Measurements from ENCODE around the gene LRRD1. TPM values are rescaled to one million over a fixed set of nuclear protein-coding genes. Genes with fewer than 3 reads are reported as not detected.

LRRD1 gene
- total and polyA plus RNA-seq, 2 of the 4 experiments (the other 2 are of a cell fraction), result under 0.01 to 0.02 TPM

DNA sequence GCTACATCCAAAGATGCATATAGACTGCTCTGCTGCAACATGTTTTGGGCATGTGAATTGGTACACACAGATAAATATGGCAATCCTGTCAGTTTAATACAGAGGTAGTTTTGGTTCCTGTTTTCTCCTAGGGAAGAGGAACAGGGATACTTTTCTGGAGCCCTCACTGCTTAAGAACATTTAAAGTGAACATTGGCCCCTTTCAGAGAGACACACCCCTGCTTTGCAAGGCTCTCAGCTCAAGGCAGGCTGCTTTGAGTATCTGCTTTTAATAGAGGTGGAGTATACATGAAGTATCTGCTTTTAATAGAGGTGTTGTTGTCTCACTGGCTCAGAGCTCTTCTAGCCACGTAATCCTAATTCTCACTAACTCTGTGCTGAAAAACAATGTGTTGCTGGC, 83.6 kb downstream of the LRRD1 start:
- Histone ChIP-seq H2BK120ac (ENCODE audit: low read depth, low read length) (no peak overlapping the region), H4K5ac (ENCODE audit: low read depth, low read length) (no peak overlapping the region), H3K9ac (ENCODE audit: low read depth, low read length) (no peak overlapping the region), H3K79me1 (ENCODE audit: low read depth in 1 of 2, low read length in 2 of 2) (no peaks in the 10 kb centered on the region), H3K4me3 (ENCODE audit: insufficient read depth, low read depth, low read length) (no peak overlapping the region), H2AK5ac (ENCODE audit: low read depth, low read length) (no peak overlapping the region), H4K91ac (ENCODE audit: insufficient read depth, low read depth, low read length) (no peak overlapping the region), H2BK5ac (ENCODE audit: low read depth, low read length, poor library complexity, severe bottlenecking) (no peak overlapping the region), H3K4me2 (ENCODE audit: low read depth, low read length) (no peak overlapping the region), H3K14ac (replicated peaks; ENCODE audit: low read depth, low read length) (no peak overlapping the region), H3K4me1 (ENCODE audit: control insufficient read depth, insufficient read depth, low read length) (no peaks in the 10 kb centered on the region), H3K18ac (ENCODE audit: low read depth, low read length) (no peak overlapping the region), H2AK9ac (replicated peaks; ENCODE audit: low read depth, low read length, poor library complexity) (no peak overlapping the region), H3K4ac (ENCODE audit: low read depth, low read length) (no peak overlapping the region), H3K27me3 (ENCODE audit: control insufficient read depth, insufficient read depth, low read length) (no peaks in the 10 kb centered on the region), H4K8ac (ENCODE audit: low read depth in 2 of 2, low read length in 2 of 2) (no peak overlapping the region), H3K56ac (ENCODE audit: extremely low read depth, insufficient read depth, low read length) (no peak overlapping the region), H3K36me3 (ENCODE audit: control insufficient read depth, insufficient read depth, low read length) (peaks cover 26% of the 10 kb centered on the region), H3K9me1 (ENCODE audit: insufficient read depth, low read length) (no peaks in the 10 kb centered on the region), H3K23ac (ENCODE audit: low read depth, low read length) (no peak overlapping the region), H2BK20ac (ENCODE audit: low read depth, low read length) (no peak overlapping the region), H3K9me3 (ENCODE audit: control insufficient read depth, insufficient read depth, low read length) (no peaks in the 10 kb centered on the region; the same call in 1 of the 2 replicates), H4K20me1 (ENCODE audit: insufficient read depth, low read length) (no peaks in the 10 kb centered on the region), H2BK15ac (ENCODE audit: low read depth, low read length) (no peak overlapping the region), H2AFZ (replicated peaks; ENCODE audit: low read length, poor library complexity) (no peak overlapping the region), H3K27ac (ENCODE audit: insufficient read depth, low read length) (no peak overlapping the region)
- dilution Hi-C loops (cut with HindIII; ENCODE audit: low sequenced_read_pairs, unreplicated experiment) (no loop called here), in situ Hi-C loops (cut with MboI; ENCODE audit: low sequenced_read_pairs) (no loop called here), intact Hi-C loops (cut with micrococcal nuclease) (no loop called here)
- BruUV-seq (replicated peaks), result no TSS peak
- ATAC-seq (ENCODE audit: low read depth) (no peak), DNase-seq (no peak)
- ChIA-PET POLR2A (ENCODE audit: unreplicated experiment) (no interaction called here), CTCF (no interaction called here)
- TF ChIP-seq MAFK (IDR thresholded peaks at IDR 0.05; ENCODE audit: low read depth, low read length) (no peak), FOS (IDR thresholded peaks at IDR 0.05; ENCODE audit: low read depth, low read length) (no peak), USF2 (IDR thresholded peaks at IDR 0.05; ENCODE audit: low read depth, low read length) (no peak), CEBPB (IDR thresholded peaks at IDR 0.05; ENCODE audit: low read depth, low read length) (no peak), POLR2A (IDR thresholded peaks at IDR 0.05; ENCODE audit: low read depth, low read length) (no peak), MAZ (IDR thresholded peaks at IDR 0.05; ENCODE audit: borderline replicate concordance, low read depth, low read length) (no peak), SMC3 (IDR thresholded peaks at IDR 0.05; ENCODE audit: low read depth, low read length) (no peak), BHLHE40 (IDR thresholded peaks at IDR 0.05; ENCODE audit: low read depth, low read length) (no peak), RCOR1 (IDR thresholded peaks at IDR 0.05; ENCODE audit: insufficient replicate concordance, low read length) (no peak), RFX5 (IDR thresholded peaks at IDR 0.05; ENCODE audit: low read depth, low read length) (no peak), NFE2L2 (IDR thresholded peaks at IDR 0.05; ENCODE audit: low read depth, low read length) (no peak), CHD1 (IDR thresholded peaks at IDR 0.05; ENCODE audit: low read depth, low read length) (no peak), MXI1 (IDR thresholded peaks at IDR 0.05; ENCODE audit: borderline replicate concordance, low read depth, low read length) (no peak), RAD21 (IDR thresholded peaks at IDR 0.05; ENCODE audit: low read length) (no peak)
- TF ChIP-seq, protein P1, sequence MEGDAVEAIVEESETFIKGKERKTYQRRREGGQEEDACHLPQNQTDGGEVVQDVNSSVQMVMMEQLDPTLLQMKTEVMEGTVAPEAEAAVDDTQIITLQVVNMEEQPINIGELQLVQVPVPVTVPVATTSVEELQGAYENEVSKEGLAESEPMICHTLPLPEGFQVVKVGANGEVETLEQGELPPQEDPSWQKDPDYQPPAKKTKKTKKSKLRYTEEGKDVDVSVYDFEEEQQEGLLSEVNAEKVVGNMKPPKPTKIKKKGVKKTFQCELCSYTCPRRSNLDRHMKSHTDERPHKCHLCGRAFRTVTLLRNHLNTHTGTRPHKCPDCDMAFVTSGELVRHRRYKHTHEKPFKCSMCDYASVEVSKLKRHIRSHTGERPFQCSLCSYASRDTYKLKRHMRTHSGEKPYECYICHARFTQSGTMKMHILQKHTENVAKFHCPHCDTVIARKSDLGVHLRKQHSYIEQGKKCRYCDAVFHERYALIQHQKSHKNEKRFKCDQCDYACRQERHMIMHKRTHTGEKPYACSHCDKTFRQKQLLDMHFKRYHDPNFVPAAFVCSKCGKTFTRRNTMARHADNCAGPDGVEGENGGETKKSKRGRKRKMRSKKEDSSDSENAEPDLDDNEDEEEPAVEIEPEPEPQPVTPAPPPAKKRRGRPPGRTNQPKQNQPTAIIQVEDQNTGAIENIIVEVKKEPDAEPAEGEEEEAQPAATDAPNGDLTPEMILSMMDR (conservative IDR thresholded peaks at IDR 0.05; ENCODE audit: low read depth, low read length), result no peak
- TF ChIP-seq, protein P2, sequence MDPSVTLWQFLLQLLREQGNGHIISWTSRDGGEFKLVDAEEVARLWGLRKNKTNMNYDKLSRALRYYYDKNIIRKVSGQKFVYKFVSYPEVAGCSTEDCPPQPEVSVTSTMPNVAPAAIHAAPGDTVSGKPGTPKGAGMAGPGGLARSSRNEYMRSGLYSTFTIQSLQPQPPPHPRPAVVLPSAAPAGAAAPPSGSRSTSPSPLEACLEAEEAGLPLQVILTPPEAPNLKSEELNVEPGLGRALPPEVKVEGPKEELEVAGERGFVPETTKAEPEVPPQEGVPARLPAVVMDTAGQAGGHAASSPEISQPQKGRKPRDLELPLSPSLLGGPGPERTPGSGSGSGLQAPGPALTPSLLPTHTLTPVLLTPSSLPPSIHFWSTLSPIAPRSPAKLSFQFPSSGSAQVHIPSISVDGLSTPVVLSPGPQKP (IDR thresholded peaks at IDR 0.05; ENCODE audit: borderline replicate concordance, low read depth, low read length), result no peak
- no CpG with 5 or more reads among the region's 1 CpG for WGBS, 2 experiments (ENCODE audit: extremely low coverage in 2 of 2, insufficient read length in 1 of 2)
